ENCODE data around the gene SLC4A9. TPM values are rescaled to one million over a fixed set of nuclear protein-coding genes. Genes with fewer than 3 reads are reported as not detected.

The SLC4A9 gene
- not detected for total RNA-seq

GRCh38 chr5:140360101-140360500 is at the start of gene SLC4A9:
SLC4A9 (plus strand) TSS chr5:140360194; CDS start chr5:140360237, 43 bp downstream.
- TF ChIP-seq POLR2A (IDR thresholded peaks at IDR 0.05) (no peak), CTCF (IDR thresholded peaks at IDR 0.05) (no peak), POLR2AphosphoS5 (IDR thresholded peaks at IDR 0.05) (no peak)
- H3K4me3 ChIP-seq, result no peak within 1 kb of the TSS
- H3K4me1 ChIP-seq (replicated peaks), result no peaks in the 10 kb centered on the region
- DNase-seq (ENCODE audit: low spot score), result no peak
- intact Hi-C loops (cut with DNase I), result no loop called here
- H3K36me3 ChIP-seq, result no peaks in the 10 kb centered on the region
- WGBS, result 80% methylated on average over 1 of the region's 2 CpGs
- H3K27ac ChIP-seq, result no peak within 1 kb of the TSS
- no peaks in the 10 kb centered on the region for H3K9me3 ChIP-seq
- no peaks in the 10 kb centered on the region for H3K27me3 ChIP-seq (replicated peaks; ENCODE audit: insufficient read depth)

GRCh38 chr5:140310434-140310833 is 49.6 kb upstream of the SLC4A9 start:
- 59% methylated on average over 2 of the region's 2 CpGs for WGBS
- H3K36me3 ChIP-seq, result no peaks in the 10 kb centered on the region
- TF ChIP-seq CTCF (IDR thresholded peaks at IDR 0.05), result no peak
- no peak for TF ChIP-seq POLR2AphosphoS5 (IDR thresholded peaks at IDR 0.05)
- TF ChIP-seq POLR2A (IDR thresholded peaks at IDR 0.05), result no peak
- H3K9me3 ChIP-seq, result no peaks in the 10 kb centered on the region
- H3K27ac ChIP-seq, result no peak overlapping the region
- no peaks in the 10 kb centered on the region for H3K4me1 ChIP-seq (replicated peaks)
- H3K4me3 ChIP-seq, result no peak overlapping the region
- no peaks in the 10 kb centered on the region for H3K27me3 ChIP-seq (replicated peaks; ENCODE audit: insufficient read depth)
- intact Hi-C loops (cut with DNase I), result no loop called here
- DNase-seq (ENCODE audit: low spot score), result no peak

DNA sequence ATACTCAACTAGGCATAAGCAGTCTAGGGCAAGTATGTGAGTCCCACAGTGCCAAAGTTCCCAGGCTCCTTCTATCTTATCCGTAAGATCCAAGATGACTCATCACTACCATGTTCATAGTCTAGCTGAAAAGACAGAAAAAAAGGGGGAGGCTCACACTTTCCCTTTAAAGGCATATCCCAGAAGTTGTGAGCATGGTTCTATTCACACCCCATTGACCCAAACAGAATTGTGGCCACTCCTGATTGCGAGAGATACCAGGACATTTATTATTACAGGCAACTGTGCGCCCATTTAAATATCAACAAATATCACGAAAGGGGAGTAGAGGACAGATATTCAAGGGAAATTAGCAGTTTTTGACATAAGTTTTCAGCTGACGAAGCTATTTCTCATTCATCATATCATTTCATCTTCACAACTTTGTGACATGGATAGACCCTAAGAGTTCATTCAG is 49.0 kb upstream of the SLC4A9 start:
- TF ChIP-seq CTCF (IDR thresholded peaks at IDR 0.05) (no peak), POLR2A (IDR thresholded peaks at IDR 0.05) (no peak), POLR2AphosphoS5 (IDR thresholded peaks at IDR 0.05) (no peak)
- Histone ChIP-seq H3K4me3 (no peak overlapping the region), H3K4me1 (replicated peaks) (no peaks in the 10 kb centered on the region), H3K27me3 (replicated peaks; ENCODE audit: insufficient read depth) (no peaks in the 10 kb centered on the region), H3K9me3 (no peaks in the 10 kb centered on the region), H3K36me3 (no peaks in the 10 kb centered on the region), H3K27ac (no peak overlapping the region)
- 79% methylated on average over 5 of the region's 5 CpGs for WGBS
- intact Hi-C loops (cut with DNase I), result no loop called here
- DNase-seq (ENCODE audit: low spot score), result no peak

GRCh38 chr5:140312067-140312790 is 47.8 kb upstream of the SLC4A9 start:
- H3K9me3 ChIP-seq, result no peaks in the 10 kb centered on the region
- intact Hi-C loops (cut with DNase I), result no loop called here
- WGBS, result 14% methylated on average over 4 of the region's 4 CpGs
- H3K27me3 ChIP-seq (replicated peaks; ENCODE audit: insufficient read depth), result no peaks in the 10 kb centered on the region
- TF ChIP-seq CTCF (IDR thresholded peaks at IDR 0.05) (no peak), POLR2A (IDR thresholded peaks at IDR 0.05) (no peak), POLR2AphosphoS5 (IDR thresholded peaks at IDR 0.05) (no peak)
- H3K27ac ChIP-seq, result peak overlapping the region; percentile 11 to 33
- H3K4me3 ChIP-seq, result no peak overlapping the region
- no peaks in the 10 kb centered on the region for H3K36me3 ChIP-seq
- no peak for DNase-seq (ENCODE audit: low spot score)
- H3K4me1 ChIP-seq (replicated peaks), result no peaks in the 10 kb centered on the region

- Histone ChIP-seq H3K27ac (peak overlapping the region in 1 of 2 donors; percentile 8), H3K4me3 (no peak overlapping the region), H3K27me3 (replicated peaks; ENCODE audit: insufficient read depth) (no peaks in the 10 kb centered on the region), H3K9me3 (no peaks in the 10 kb centered on the region), H3K4me1 (replicated peaks) (no peaks in the 10 kb centered on the region), H3K36me3 (no peaks in the 10 kb centered on the region)
- no peak for DNase-seq (ENCODE audit: low spot score)
- intact Hi-C loops (cut with DNase I), result no loop called here
- no peak for TF ChIP-seq POLR2A (IDR thresholded peaks at IDR 0.05)
- TF ChIP-seq POLR2AphosphoS5 (IDR thresholded peaks at IDR 0.05), result no peak
- TF ChIP-seq CTCF (IDR thresholded peaks at IDR 0.05), result no peak
- 91% methylated on average over 7 of the region's 7 CpGs for WGBS
Observed at GRCh38 chr5:140312791-140313189, 47.2 kb upstream of the SLC4A9 start.

All from prostate gland (tissue), 2 donors.